GM23338 (cell line): ENCODE results near the gene RNF26. TPM values are rescaled to one million over a fixed set of nuclear protein-coding genes. Genes with fewer than 3 reads are reported as not detected.

Experiments used
- NANOG ChIP-seq: IDR thresholded peaks from 2 replicates; pipeline ENCODE4 v1.6.1; 2016; ENCODE audit warnings: antibody characterized with exemption, borderline replicate concordance
- REST ChIP-seq: IDR thresholded peaks from one replicate; pipeline ENCODE4 v1.6.1; 2018; ENCODE audit warnings: antibody characterized with exemption; ENCODE audit not compliant: unreplicated experiment
- ZNF331 ChIP-seq: fragments of 250-450 bp; sonication (Bioruptor Pico); IDR thresholded peaks from 2 replicates; pipeline ENCODE4 v1.5.0; 2020; ENCODE audit warnings: low read depth, mild to moderate bottlenecking, moderate library complexity
- ZNF462 ChIP-seq: fragments of 250-450 bp; sonication (Bioruptor Pico); IDR thresholded peaks from 2 replicates; pipeline ENCODE4 v1.5.0; 2020; ENCODE audit warnings: mild to moderate bottlenecking, moderate library complexity
- polyA plus RNA-seq: library from polyadenylated mRNA; unstranded; fragments of >200 nt; fragmentation: Nextera tagmentation; extraction: Ambion mirVana; gene quantifications from 2 replicates; pipeline ENCODE4 v1.2.1, GENCODE V29; 2016
- total RNA-seq: library from RNA; depleted of rRNA; stranded (reverse); fragments of >200 nt; shearing (Covaris generic); gene quantifications from 2 replicates; pipeline ENCODE4 v1.2.3, GENCODE V29; 2014

The RNF26 gene
- total and polyA plus RNA-seq, 2 experiments from 2014 or later: 31.8 to 58.3 TPM

GRCh38 chr11:119335655-119336543 is 1.6 kb downstream of the RNF26 start (continued):
- no peak for TF ChIP-seq ZNF462 (CRISPR knock-in tag)
- TF ChIP-seq NANOG: no peak
- TF ChIP-seq ZNF331: no peak
- TF ChIP-seq REST: no peak
